DMS53 treated with DMSO at 0.1 percent for 48 hours (cell line): ENCODE results near the gene PI4KB.
"Not testable (repeated sequence)": the region's sequence is repeated elsewhere in the genome, so short reads cannot be mapped to it uniquely, and the experiment has no call there.

Source experiments
- DNase-seq: peaks from one replicate; lab custom pipeline; 2025; ENCODE audit not compliant: unreplicated experiment; lab: John Stamatoyannopoulos, UW

PI4KB gene

GRCh38 chr1:151281969-151282882, 45.0 kb downstream of the PI4KB start, which contains the start of gene ZNF687:
TSS of gene ZNF687 (plus strand) at chr1:151282299. CDS start at chr1:151286292, 3,993 bp downstream.
- peak; percentile 98 for DNase-seq

- peak; percentile 96 for DNase-seq
Observed at GRCh38 chr1:151281225-151281968, 45.8 kb downstream of the PI4KB start.

- DNase-seq, result no peak
Observed at GRCh38 chr1:151277249-151277648, 50.0 kb downstream of the PI4KB start.

- not testable (repeated sequence) for DNase-seq
Observed at GRCh38 chr1:151275341-151275740, 51.9 kb downstream of the PI4KB start.

GRCh38 chr1:151273924-151274466, 53.2 kb downstream of the PI4KB start:
- DNase-seq, result no peak

- DNase-seq, result no peak
Observed at GRCh38 chr1:151267760-151268159, 59.5 kb downstream of the PI4KB start.

- DNase-seq, result no peak
Observed at GRCh38 chr1:151266821-151267220, 60.4 kb downstream of the PI4KB start.

- DNase-seq, result no peak
Observed at GRCh38 chr1:151266315-151266714, 60.9 kb downstream of the PI4KB start.

- DNase-seq, result no peak
Observed at GRCh38 chr1:151265446-151266236, 61.6 kb downstream of the PI4KB start.

GRCh38 chr1:151259351-151259750, 67.9 kb downstream of the PI4KB start:
- DNase-seq, result no peak

GRCh38 chr1:151255381-151255780, 71.8 kb downstream of the PI4KB start:
- no peak for DNase-seq

- DNase-seq, result peak; percentile 93
Observed at GRCh38 chr1:151254217-151255213, 72.7 kb downstream of the PI4KB start, which contains the start of gene PSMD4. TSS of gene PSMD4 (plus strand) at chr1:151254734. CDS start at chr1:151254783, 49 bp downstream.

- DNase-seq, result peak; percentile 88
Observed at GRCh38 chr1:151251656-151252470, 75.4 kb downstream of the PI4KB start.

- DNase-seq, result no peak
Observed at GRCh38 chr1:151246786-151247185, 80.4 kb downstream of the PI4KB start.

- DNase-seq, result no peak
Observed at GRCh38 chr1:151243683-151244216, 83.5 kb downstream of the PI4KB start.

GRCh38 chr1:151242442-151242841, 84.8 kb downstream of the PI4KB start:
- DNase-seq, result no peak
